ENCODE measurements around the gene TMEM263. TPM values are rescaled to one million over a fixed set of nuclear protein-coding genes. Genes with fewer than 3 reads are reported as not detected.

The TMEM263 gene
- total and polyA plus RNA-seq, 12 donors: 12.1 to 64.7 (median 45.4) TPM

- no peak for TF ChIP-seq CTCF (IDR thresholded peaks at IDR 0.05)
- TF ChIP-seq POLR2A (IDR thresholded peaks at IDR 0.05): no peak
- no peaks in the 10 kb centered on the region for H3K36me3 ChIP-seq (replicated peaks in 1 of 2)
- H3K9me3 ChIP-seq (replicated peaks in 1 of 3): no peaks in the 10 kb centered on the region
- DNase-seq: no peak
- H3K27ac ChIP-seq: no peak overlapping the region
- intact Hi-C loops (cut with DNase I): loop anchor here in 1 of 2 donors (10.0 kb wide), 1 partner anchor 141 kb away; the partner anchor contains the start of gene CRY1
- no peak overlapping the region for H3K4me3 ChIP-seq
- peaks cover 3 to 24% of the 10 kb centered on the region in 2 donors for H3K4me1 ChIP-seq (replicated peaks in 1 of 2)
- H3K27me3 ChIP-seq: no peaks in the 10 kb centered on the region
- 62 to 66% (median 63%) methylated on average over 12 of the region's 12 CpGs for WGBS, 4 donors
Observed at GRCh38 chr12:106953352-106954250, 2.1 kb upstream of the TMEM263 start.

GRCh38 chr12:106954462-106955376, 988 bp upstream of the TMEM263 start:
- 54 to 63% (median 62%) methylated on average over 29 to 36 of the region's 36 CpGs for WGBS, 4 donors
- Histone ChIP-seq H3K27ac (peak overlapping the region in 4 of 5 donors; percentile 95 to 98 (median 96)), H3K9me3 (replicated peaks in 1 of 3) (no peaks in the 10 kb centered on the region), H3K36me3 (replicated peaks in 1 of 2) (no peaks in the 10 kb centered on the region), H3K4me1 (replicated peaks in 1 of 2) (peaks cover 3 to 33% of the 10 kb centered on the region in 2 donors), H3K4me3 (peak overlapping the region in 2 of 4 donors; percentile 80 to 97), H3K27me3 (no peaks in the 10 kb centered on the region)
- intact Hi-C loops (cut with DNase I): loop anchor here in 1 of 2 donors (10.0 kb wide), 1 partner anchor 140 kb away; the partner anchor contains the start of gene CRY1
- peak in 5 of 7 donors; percentile 27 to 70 (median 48) for DNase-seq
- TF ChIP-seq CTCF (IDR thresholded peaks at IDR 0.05): no peak
- TF ChIP-seq POLR2A (IDR thresholded peaks at IDR 0.05): no peak

GRCh38 chr12:106956048-106956578, 406 bp downstream of the TMEM263 start:
- peak overlapping the region; percentile 55 to 98 (median 96) for H3K27ac ChIP-seq
- intact Hi-C loops (cut with DNase I): loop anchor here in 1 of 2 donors (10.0 kb wide), 1 partner anchor 139 kb away; the partner anchor contains the start of gene CRY1
- 0 to 1% (median 0%) methylated on average over 4 to 34 of the region's 34 CpGs for WGBS, 4 donors
- H3K36me3 ChIP-seq (replicated peaks in 1 of 2): no peaks in the 10 kb centered on the region
- H3K4me1 ChIP-seq (replicated peaks in 1 of 2): peaks cover 3 to 33% of the 10 kb centered on the region in 2 donors
- peak overlapping the region; percentile 73 to 97 (median 84) for H3K4me3 ChIP-seq
- no peak for TF ChIP-seq POLR2A (IDR thresholded peaks at IDR 0.05)
- TF ChIP-seq CTCF (IDR thresholded peaks at IDR 0.05): peak in 2 of 6 experiments; percentile 18 to 33
- peak; percentile 63 to 80 (median 71) for DNase-seq
- no peaks in the 10 kb centered on the region for H3K9me3 ChIP-seq (replicated peaks in 1 of 3)
- no peaks in the 10 kb centered on the region for H3K27me3 ChIP-seq
